Measurements from ENCODE around the gene IQGAP3. TPM values are rescaled to one million over a fixed set of nuclear protein-coding genes. Genes with fewer than 3 reads are reported as not detected.

The IQGAP3 gene
- polyA plus RNA-seq, 1 of the 3 experiments (the other 2 are of a cell fraction): 15.6 TPM

DNA sequence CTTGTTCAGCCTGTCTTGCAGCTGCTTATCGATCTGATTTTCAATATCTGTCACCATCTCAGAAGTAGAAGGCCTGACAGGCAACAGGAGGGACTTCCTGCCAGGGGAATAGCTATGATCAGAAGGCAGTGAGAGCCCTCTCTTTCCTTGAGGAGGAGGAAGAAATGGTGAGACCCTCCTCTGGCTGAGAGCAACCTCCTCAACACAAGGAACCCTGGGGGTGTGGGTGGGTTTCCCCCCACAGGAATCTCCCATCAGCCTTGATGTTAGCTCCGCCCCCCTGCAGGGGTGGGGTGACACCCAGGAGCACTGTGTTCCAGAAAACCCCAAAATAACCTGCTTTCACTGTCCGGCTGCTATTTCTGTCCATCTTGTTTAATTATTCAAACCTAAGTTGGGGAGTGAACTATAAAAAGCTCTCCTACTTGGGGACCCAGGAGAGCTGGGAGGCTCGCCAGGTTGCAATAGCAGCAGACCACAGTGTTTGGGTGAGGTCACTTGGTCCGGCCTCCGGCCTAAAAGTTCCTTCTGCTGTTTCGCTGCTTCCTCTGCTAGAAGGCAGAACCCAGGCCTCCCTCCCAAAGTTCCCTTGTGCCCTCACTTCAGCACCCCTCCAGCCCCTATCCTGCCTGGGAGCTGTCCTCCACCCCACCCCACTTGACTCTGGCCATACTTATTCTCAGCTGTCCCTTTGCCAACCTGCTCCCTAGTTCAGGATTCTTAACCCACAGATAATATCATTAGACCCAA lies 64.0 kb downstream of the IQGAP3 start (continued):
- TF ChIP-seq, protein P1, sequence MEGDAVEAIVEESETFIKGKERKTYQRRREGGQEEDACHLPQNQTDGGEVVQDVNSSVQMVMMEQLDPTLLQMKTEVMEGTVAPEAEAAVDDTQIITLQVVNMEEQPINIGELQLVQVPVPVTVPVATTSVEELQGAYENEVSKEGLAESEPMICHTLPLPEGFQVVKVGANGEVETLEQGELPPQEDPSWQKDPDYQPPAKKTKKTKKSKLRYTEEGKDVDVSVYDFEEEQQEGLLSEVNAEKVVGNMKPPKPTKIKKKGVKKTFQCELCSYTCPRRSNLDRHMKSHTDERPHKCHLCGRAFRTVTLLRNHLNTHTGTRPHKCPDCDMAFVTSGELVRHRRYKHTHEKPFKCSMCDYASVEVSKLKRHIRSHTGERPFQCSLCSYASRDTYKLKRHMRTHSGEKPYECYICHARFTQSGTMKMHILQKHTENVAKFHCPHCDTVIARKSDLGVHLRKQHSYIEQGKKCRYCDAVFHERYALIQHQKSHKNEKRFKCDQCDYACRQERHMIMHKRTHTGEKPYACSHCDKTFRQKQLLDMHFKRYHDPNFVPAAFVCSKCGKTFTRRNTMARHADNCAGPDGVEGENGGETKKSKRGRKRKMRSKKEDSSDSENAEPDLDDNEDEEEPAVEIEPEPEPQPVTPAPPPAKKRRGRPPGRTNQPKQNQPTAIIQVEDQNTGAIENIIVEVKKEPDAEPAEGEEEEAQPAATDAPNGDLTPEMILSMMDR (IDR thresholded peaks at IDR 0.05): no peak
- TF ChIP-seq RAD21 (IDR thresholded peaks at IDR 0.05; ENCODE audit: low read length) (no peak), SIN3A (IDR thresholded peaks at IDR 0.05; ENCODE audit: borderline replicate concordance, low read depth, low read length) (no peak)

DNA sequence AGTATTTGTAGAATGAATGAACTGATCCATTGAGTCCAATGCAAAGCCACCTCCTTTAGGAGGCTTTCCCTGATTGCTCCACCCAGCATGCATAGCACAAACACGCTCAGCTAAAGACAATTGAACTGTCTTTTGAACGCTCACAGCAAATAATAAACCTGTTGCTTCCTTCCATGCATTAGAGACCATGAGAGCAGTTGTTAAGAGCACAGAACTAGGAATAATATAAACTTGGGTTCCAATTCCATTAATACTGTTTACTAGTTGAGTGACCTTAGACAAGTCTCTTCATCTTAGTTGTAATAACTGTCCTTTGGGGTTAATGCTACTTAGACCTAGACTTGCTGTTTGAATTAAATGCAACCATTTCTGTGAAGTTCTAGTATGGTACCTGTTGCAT lies 65.9 kb downstream of the IQGAP3 start:
- Histone ChIP-seq H3K9ac (no peak overlapping the region), H3K4me1 (ENCODE audit: control insufficient read depth in 1 of 2, insufficient read depth in 2 of 2, low read depth in 1 of 2, low read length in 1 of 2) (peaks cover 38 to 44% of the 10 kb centered on the region in 2 experiments), H3K36me3 (replicated peaks in 1 of 2; ENCODE audit: control insufficient read depth in 1 of 2, insufficient read depth in 2 of 2, low read length in 1 of 2) (no peaks in the 10 kb centered on the region), H3K27ac (ENCODE audit: low read depth in 2 of 2, low read length in 1 of 2) (no peak overlapping the region), H3K9me2 (no peaks in the 10 kb centered on the region), H4K20me1 (ENCODE audit: insufficient read depth) (no peaks in the 10 kb centered on the region), H3K9me3 (no peaks in the 10 kb centered on the region), H3F3A (replicated peaks; ENCODE audit: insufficient read depth) (peaks cover 32% of the 10 kb centered on the region), H3K4me3 (ENCODE audit: low read depth in 2 of 2, low read length in 1 of 2) (no peak overlapping the region), H3K4me2 (no peak overlapping the region), H2AFZ (ENCODE audit: low read depth) (no peak overlapping the region), H3K27me3 (ENCODE audit: insufficient read depth) (no peaks in the 10 kb centered on the region), H3K79me2 (ENCODE audit: insufficient read depth) (peaks cover 7% of the 10 kb centered on the region; the same call in 1 of the 2 replicates)
- CTCF ChIA-PET: interaction anchor here (1.1 kb wide), 1 partner anchor 121 kb away, joined by 3 read pairs; no protein-coding TSS in a partner anchor
- no peak for DNase-seq
- POLR2A ChIA-PET: no interaction called here
- TF ChIP-seq, protein P2, sequence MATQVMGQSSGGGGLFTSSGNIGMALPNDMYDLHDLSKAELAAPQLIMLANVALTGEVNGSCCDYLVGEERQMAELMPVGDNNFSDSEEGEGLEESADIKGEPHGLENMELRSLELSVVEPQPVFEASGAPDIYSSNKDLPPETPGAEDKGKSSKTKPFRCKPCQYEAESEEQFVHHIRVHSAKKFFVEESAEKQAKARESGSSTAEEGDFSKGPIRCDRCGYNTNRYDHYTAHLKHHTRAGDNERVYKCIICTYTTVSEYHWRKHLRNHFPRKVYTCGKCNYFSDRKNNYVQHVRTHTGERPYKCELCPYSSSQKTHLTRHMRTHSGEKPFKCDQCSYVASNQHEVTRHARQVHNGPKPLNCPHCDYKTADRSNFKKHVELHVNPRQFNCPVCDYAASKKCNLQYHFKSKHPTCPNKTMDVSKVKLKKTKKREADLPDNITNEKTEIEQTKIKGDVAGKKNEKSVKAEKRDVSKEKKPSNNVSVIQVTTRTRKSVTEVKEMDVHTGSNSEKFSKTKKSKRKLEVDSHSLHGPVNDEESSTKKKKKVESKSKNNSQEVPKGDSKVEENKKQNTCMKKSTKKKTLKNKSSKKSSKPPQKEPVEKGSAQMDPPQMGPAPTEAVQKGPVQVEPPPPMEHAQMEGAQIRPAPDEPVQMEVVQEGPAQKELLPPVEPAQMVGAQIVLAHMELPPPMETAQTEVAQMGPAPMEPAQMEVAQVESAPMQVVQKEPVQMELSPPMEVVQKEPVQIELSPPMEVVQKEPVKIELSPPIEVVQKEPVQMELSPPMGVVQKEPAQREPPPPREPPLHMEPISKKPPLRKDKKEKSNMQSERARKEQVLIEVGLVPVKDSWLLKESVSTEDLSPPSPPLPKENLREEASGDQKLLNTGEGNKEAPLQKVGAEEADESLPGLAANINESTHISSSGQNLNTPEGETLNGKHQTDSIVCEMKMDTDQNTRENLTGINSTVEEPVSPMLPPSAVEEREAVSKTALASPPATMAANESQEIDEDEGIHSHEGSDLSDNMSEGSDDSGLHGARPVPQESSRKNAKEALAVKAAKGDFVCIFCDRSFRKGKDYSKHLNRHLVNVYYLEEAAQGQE (IDR thresholded peaks at IDR 0.05; ENCODE audit: low read depth, low read length): no peak
- TF ChIP-seq POLR2AphosphoS5 (IDR thresholded peaks at IDR 0.05; ENCODE audit: low read depth, low read length) (no peak), FOSL2 (IDR thresholded peaks at IDR 0.05; ENCODE audit: borderline replicate concordance, low read depth) (no peak), GABPA (IDR thresholded peaks at IDR 0.05; ENCODE audit: low read depth) (no peak)
- TF ChIP-seq, protein P3, sequence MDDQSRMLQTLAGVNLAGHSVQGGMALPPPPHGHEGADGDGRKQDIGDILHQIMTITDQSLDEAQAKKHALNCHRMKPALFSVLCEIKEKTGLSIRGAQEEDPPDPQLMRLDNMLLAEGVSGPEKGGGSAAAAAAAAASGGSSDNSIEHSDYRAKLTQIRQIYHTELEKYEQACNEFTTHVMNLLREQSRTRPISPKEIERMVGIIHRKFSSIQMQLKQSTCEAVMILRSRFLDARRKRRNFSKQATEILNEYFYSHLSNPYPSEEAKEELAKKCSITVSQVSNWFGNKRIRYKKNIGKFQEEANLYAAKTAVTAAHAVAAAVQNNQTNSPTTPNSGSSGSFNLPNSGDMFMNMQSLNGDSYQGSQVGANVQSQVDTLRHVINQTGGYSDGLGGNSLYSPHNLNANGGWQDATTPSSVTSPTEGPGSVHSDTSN (IDR thresholded peaks at IDR 0.05): no peak
- 94% methylated on average over 2 of the region's 2 CpGs for WGBS (ENCODE audit: low lambda C conversion rate)
